IPS DF 4.7 (cell line): ENCODE data around the gene PGM1.

Experiments
- DNase-seq: peaks from one replicate; pipeline ENCODE4 v3.0.0-alpha.2; 2013; ENCODE audit warnings: low spot score; ENCODE audit errors: extremely low read depth

Gene PGM1

DNA sequence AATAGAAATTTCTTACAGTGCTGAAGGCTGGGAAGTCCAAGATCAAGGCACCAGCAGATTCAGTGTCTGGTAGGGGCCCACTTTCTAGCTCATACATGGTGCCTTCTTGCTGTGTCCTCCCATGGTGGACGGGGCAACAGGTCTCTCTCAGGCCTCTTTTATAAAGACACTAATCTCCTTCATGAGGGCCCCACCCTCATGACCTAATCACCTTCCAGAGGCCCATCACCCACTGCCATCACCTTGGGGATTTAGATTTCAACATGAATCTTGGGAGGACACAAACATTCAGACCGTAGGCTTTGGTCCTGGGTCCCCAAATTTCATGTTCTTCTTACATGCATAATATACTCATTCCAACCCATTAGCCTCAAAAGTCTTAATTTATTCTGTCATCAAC, 71.5 kb downstream of the PGM1 start:
- DNase-seq = no peak

DNA sequence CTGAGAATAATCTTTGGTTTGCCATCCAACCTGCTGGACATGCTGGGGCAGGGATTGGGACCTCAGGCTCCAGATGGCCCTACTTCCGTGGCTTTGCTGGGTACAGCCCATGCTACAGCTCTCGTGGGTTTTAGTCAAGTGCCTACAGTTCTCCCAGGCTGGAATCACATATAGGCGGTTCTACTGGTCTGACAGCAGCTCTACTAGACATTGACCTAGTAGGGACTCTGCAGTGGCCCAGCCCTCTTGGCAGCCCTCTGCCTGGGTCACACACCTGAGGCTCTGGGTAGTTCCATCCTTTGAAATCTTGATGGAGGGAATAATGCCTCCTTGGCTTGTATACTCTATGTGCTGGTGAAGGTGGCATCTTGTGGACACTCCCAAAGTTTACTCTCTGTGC, 72.2 kb downstream of the PGM1 start:
- no peak for DNase-seq

DNA sequence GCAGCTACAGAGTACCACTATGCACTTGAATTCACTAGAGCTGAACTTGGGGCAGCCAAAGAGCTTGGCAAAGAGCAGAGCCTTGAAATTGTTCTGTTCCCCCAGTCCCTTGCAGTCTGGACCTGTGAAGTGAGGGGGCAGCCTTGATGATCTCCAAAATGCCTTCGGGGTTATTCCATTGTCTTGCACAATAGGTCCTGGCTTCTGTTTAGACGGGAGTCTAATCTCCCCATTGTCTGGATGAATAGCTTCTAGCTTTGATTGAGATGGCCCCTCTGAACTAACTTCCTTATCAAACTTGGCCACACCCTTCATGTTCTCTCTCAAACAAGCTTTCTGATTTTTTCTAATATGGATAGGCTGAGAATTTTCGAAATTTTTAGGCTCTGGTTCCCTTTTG, 72.6 kb downstream of the PGM1 start:
- no peak for DNase-seq

DNA sequence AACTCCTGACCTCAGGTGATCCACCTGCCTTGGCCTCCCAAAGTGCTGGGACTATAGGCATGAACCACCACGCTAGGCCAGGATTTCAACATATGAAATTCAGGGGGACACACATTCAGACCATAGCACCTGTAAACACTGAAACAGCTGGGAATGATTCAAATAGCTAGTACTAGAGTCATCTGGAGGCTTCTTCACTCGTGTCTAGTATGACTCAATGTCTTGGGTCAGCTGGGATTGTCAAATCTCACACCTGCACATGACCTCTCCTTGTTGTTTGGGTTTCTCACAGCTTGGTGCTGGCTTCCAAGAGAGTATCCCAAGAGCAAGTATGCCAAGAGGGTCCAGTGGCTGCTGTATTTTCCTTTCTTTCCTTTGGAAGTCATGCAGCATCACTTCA, 75.1 kb downstream of the PGM1 start:
- DNase-seq = no peak

DNA sequence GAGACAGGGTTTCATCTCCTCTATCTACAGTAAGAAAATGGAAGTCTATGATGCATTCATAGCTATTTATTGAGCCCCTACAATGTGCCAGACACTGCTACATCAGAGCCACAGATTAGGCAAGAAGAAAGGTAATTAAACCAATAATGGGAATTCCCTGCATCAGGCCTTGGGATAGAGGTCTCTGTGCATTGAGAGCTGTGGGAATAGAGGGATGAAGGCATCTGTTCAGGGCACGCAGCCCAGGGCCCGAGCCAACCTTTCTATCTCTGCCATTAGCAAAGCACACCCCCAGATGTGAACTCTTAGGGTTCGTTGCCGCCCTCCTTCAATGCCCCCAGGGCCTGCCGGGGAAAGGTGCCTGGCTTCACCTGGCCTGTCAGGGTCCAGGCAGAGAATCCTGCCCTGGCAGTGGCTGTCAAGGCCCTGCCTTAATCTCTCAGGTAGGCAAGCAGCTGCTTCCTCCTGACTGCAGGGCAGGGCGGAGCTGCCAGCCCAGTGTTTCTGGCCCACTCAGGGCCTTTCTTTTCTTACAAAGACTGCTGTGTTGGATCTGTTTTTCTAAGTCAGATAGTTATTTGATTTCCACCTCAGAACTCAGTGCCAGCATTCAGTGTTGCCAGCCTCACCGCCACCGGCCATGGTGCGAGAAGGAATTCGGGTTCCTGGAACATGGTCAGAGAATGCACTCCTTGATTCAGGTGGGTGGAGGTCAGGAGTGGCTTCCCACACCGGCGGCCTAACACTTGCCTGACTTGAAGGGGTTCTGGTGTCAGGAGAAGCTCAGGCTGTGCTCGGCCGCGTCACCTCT, 76.1 kb downstream of the PGM1 start:
- DNase-seq = no peak

DNA sequence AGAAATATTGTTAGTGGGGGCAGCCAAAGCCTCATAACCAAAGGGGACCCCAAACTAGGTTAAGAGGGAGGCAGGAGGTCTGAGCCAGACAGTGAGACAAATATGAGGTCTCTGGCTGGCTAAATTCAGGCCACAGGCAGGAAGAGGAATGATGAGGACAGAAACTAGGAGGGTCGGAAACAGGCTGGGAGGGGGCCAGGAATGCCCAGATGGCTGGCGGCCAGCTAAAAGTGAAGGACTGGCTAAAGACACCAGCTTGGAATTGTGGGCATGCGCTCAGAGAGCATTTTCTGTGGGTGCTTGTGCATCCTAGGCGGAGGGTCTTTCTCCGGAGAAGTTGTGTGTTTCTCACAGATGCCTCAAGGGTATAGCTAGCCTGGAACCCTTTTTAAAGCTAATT, 77.0 kb downstream of the PGM1 start:
- DNase-seq = no peak

DNA sequence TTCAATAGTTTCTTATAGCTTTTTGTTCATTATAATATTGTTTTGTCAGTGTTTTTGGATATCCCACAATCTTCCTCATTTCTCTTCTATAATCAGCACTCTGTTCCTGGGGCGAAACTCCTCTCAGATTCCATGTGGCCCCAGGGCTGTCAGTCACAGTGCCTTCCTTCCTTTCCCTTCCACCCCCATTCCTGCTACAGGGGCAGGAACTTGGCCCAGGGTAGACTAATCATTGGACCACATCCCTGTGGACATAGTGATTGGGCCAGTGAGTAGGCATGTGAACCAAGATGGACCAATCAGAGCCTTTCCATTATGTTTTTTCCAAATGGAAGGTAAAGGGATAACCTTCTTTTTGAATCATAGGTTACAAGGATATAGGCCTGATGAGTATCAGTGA, 78.3 kb downstream of the PGM1 start:
- DNase-seq = no peak

DNA sequence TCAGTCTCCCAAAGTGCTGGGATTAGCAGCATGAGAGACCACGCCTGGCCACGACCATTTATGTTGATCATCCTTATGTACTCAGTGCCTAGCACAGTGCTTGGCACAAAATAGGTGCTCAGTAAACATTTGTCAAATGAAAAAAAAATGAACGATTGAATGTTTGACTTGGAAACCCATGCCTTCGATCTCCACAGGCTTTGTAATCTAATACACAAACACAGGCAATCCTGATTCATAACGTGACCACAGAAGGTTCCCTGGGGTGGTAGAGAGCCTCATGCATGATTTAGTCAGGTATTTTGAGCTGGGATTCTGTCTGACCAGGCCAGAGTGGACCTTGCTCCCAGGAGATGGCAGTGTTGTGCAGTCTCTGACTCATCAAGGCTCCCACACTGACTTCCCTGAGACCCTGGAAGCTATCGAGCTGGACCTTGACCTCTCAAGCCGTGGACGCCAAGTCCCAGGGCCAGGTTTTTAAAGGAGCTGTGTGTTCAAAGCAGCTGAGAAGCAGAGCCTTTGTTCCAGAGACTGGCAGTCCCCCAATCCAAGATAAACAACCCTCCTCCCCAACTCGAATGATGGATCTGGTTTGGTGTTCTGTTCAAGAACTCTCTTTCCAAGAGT, 81.1 kb downstream of the PGM1 start:
- DNase-seq = peak; percentile 90

DNA sequence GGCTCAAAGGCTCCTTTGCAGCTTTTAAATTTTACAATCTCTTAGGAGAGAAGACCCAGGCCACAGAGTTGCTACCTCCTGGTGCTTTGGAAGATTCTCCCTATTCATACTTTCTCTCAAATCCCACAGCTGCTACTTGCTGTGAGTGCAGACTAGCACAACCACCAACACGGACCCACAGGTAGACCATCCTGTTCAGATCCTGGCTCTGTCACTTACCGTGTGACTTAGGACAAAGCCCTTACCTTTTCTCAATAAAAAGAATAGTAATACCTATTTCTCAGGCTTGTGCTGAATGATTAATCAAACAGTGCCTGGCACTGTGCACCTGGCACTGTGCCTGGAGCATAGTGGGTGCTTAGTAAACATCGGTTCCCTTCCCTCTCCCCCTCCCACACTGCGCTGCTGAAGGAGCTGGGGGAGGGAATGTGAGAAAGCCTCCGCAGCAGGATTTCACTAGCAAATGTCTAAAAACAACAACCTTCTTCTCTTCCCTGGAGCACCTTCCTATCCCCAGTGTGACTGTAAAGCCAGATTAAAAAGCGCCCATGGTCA, 81.7 kb downstream of the PGM1 start:
- DNase-seq = no peak

DNA sequence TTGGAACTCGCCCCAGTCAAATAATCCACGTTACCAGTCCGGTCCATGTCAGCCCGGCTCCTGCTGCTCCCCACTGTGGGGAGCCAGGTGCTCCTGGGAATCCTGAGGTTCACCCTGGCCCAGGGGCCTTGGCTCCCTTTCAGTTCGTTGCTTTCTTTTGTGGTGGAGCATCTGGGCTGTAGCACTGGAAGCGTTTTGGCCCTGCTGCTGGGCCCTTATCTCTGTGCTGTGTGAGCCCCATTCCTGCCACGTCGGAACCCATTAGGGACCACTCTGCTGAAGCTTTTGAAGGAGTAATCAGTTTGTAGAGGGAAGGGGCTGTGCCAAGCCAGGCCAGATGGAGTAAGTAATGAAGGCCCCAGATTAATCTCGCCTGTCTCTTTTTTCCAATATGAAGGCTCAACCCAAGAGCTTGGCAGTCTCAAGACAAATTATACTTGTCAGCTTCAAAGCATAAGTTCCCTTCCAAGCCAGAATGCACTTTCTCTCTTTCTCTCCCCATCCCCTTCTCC, 82.3 kb downstream of the PGM1 start:
- DNase-seq = no peak

DNA sequence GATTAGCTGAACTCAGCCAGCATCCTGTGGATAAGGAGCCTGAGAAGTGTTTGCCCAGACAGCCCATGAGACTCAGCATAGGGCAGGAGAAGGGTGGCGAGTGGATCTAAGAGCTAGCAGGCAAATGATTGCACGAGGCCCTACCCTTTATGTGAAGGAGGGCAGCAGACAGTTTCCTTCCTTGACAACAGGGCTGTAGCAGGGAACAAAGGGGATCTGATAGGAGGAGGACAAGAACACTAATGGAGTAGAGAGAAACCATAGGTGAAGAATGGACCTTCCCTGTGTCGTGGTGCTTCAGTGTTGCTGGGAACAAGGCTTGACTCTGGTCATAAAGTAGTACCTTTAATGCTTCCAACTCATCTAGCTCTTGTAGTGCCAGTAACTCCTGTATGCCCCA, 84.3 kb downstream of the PGM1 start:
- DNase-seq = no peak

DNA sequence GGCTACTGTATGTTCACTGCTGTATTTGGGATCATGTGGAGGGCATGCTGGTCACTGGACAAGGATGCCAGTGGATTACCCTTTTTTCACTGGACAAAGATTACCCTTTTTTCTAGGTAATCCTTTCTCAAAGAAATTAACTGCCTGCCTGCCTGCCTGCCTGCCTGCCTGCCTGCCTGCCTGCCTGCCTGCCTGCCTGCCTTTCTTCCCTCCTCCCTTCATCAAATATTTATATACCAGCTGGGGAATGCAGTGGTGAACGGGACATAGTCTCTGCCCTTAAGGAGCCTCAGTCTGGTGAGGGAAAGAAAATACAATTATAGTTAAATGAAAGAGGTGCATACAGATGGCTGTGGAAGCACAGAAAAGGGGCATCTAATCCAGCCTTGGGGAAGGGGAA, 85.0 kb downstream of the PGM1 start:
- no peak for DNase-seq

DNA sequence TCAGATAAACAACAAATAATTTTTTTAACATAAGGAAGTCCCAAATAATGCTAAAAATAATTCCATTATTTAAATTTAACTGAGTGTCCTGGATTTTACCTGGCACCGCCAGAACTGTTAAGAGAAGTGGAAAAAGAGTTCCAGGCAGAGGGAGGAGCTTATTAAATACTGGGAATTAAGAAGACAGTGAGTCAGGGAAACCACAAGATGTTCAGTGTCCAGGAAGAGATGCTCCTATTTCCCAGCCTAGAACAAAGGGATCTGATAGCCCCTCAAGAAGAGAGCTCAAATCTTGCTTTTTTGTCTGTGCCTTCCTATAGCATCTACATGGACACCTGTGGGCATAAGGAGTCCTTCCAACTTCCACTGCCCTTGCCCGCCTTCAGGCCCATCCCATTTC, 85.9 kb downstream of the PGM1 start:
- DNase-seq = no peak

DNA sequence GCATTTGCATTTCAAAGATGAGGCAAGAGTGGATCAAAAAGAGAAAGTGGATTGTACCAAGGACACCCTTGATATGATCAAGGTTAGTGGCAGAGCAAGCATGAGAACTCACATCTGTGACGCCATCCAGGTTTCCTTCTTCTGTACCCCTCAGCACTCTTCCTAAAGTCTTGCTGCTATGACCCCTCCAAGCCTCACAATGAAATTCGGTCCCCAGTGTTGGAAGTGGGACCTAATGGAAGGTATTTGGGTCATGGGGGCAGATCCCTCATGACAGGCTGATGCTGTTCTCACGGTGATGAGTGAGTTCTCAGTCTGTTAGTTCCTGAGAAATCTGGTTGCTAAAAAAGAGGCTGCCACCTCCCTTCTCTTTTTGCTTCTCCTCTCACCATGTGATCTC, 86.4 kb downstream of the PGM1 start:
- no peak for DNase-seq

DNA sequence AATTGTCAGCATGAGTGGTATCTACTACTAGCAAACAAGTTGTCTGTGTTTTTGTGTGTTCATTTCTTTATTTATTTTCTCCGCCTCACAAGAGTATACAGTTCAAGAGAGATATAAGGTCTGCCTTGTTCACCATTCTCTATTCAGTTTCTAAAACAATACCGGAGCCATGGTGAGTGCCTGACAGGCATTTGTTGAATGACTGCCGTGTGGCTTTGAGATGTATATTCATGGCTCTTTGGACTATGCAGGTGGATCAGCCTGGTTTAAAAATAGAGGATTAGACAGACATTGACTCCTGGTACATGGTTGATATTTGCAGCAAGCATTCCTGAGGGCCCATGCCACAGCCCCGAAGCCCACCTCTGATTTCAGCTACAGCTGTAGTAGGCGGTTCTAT, 89.7 kb downstream of the PGM1 start:
- DNase-seq = no peak

DNA sequence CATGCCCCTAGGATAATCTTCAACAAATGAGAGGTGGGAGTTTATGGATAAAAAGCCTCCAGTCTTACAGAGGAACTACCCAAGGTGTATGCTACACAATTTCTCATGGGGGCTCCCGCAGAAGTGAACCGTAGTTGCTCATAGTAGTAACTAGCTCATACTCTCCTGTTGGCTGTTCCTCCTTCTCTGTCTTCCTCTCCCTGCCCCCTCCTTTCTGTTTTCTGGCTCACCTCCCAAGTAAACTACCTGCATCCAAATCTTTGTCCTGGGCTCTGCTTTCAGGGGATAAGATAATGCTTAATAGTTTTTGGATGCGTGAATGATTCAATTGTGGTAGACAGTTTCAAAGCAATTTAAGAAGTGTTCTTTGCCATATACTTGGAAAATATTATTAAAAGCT, 90.5 kb downstream of the PGM1 start:
- no peak for DNase-seq

DNA sequence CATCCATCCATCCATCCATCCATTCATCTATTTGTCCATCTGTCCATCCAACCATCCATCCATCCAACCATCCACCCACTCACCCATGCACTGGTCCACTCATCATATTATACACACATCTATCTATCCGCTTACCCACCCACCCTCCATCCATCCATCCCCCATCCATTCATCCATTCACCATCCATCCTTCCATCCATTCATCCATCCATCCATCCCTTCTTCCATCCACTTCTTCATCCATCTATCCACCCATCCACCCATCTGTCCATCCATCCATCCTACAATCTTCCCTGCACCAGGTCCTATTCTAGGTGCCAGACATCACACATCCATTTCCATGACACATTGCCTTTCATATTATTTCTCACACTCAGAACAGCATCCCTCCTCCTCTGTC, 93.5 kb downstream of the PGM1 start:
- no peak for DNase-seq

DNA sequence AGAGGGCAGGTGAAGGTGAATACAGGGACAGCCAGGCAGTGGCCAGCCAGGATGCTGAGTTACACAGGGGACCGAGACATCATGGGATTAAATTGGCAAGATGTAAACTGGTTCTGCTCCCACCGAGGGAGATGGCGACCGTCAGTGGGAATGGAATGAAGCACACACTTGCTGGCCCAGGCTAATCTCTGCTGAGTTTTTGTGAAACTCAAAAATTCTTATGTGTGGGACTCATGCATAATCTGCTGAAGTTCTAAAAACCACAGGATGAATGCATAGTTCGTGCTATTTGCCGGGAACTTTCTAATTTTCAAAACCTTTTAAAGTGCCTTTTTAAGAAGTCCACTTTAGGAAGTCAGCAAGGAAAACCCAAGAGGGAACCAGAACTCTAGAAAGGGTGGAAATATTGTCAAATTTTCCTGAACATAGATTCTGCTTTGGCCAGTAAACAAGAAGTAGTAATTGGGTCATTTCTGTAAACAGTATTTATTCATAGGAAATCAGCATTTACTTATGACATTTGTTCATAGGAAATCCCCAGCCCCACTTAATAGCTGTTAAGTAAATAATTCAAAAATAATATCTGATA, 95.2 kb downstream of the PGM1 start:
- no peak for DNase-seq

DNA sequence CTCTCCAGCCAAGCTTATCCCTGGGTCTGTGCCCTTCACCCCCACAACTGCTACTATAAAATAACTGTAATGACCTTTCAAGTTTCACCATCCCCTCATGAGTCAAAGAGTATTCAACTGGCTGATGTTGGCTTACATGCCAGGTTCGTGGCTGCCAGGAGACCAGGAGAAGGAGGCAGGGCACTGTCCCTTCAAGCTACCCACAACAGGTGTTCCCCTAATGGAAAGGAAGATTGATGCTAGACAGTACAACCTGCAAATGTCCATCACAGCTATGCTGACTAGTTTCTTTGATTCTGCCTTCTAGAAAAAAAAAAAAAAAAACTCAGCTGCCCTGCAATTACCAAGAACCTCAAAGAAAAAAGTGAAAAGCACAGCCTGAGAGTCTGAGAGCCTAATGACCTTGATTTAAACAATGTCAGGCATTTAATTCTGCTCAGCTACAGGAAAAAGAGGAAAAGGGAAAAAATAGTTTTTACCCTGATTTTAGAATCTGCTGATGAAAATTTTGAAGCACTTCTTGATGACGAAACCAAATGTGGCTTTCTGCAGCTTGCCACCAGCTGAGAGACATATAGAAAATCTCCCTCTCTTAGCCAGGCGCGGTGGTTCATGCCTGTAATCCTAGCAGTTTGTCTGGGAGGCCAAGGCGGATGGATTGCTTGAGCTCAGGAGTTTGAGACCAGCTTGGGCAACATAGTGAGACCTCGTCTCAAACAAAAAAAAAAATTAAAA, 97.9 kb downstream of the PGM1 start:
- DNase-seq = no peak

DNA sequence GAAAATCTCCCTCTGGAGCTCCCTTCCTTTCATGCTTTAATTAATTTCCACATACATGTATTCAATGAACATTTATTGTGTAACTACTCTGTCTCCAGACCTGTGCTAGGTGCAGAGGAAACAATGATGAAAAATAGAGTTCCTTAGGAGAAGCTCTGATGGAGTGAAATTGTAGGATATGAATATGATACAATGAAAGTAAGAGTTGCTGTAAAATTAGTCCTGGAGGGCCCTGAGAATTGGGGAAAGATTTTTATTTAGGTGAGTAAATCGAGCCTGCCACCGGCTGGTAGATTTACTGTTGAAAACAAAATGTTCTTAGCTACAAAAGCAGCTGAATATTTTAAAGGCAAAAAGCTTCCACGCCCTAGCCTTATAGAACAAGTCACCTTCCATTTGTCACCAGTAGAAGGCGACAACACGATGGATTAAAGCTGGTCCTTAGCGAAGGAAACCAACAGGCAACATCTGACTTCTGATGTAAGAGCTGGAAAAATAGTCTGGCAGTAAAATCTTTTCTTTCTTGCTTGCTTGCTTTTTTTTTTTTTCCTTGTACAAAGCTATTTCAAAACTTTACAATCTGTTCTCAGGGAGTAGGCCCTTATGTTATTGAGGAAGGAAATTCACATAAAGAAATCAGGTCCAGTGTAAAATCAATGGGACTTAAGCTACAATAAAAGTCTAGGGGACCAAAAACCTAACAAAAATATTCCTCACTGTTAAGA, 98.7 kb downstream of the PGM1 start:
- DNase-seq = peak; percentile 56

DNA sequence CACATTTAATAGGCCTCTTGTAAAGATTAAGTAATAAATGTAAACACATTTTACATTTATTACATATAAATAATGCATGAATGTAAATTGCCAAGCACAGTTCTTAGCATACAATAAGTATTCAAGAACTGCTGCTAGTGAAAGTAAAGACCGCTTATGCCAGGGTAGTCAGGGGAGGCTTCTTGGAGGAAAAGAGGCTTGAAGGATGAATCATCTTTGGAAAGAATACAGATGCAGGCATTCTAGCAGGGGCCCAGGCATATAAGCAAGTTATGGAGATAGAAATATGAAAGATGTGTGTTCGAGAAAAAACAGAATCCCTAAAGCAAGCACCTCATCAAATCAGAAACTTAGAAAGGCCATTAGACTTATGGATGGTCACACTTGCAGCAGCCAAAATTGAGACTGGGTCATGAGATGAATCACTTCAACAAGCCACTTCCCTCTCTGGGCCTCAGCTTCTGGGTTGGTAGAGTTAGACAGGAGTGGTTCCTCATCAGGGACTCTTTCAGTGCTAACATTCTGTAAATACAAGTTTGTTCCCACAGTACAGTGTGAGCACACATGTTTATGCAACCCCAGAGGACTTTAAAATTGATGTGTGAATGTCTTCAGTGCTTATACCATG, 100.8 kb downstream of the PGM1 start:
- DNase-seq = no peak
